Anterior cingulate cortex (tissue), 58 donors: ENCODE results near the gene CALCA.

Experiments used
- DNase-seq, 58 donors: peaks; one replicate each; lab custom pipeline; 2025; lab: John Stamatoyannopoulos, UW

Gene CALCA

DNA sequence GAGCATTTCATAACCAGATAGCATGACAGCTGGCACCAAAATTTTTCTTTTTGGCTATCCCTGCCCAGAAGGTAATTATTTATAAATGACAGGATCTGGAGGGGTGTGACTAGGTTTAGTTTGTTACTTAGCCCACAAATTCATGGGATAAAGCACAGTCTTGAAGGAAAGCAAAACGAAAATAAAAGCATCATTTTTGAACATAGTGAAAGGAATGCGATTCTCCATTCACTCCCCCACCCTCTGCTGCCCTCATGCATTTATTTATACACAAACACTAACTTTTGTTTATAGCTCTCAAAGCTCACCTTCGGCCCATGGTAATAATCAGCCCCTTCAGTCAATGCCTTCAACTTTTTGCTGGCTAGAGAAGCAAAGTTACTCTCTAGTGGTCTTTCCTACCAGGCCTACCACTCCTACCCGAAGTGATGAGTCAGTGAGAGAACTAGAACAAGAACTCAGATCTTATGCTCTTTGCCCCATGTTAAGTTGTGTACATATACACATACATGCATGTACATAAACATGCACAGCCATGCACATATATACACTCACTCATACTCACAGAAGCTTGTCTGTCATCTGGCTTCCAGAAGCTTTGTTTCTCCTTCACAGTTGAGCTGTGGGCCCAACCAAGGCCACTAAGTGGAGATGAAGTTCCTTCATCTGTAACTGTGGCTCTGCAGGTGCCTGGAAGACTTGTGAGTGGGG, 22.6 kb downstream of the CALCA start:
- no peak for DNase-seq

- no peak for DNase-seq
These were observed 29.4 kb downstream of the CALCA start for GRCh38 chr11:14942745-14943144.

DNA sequence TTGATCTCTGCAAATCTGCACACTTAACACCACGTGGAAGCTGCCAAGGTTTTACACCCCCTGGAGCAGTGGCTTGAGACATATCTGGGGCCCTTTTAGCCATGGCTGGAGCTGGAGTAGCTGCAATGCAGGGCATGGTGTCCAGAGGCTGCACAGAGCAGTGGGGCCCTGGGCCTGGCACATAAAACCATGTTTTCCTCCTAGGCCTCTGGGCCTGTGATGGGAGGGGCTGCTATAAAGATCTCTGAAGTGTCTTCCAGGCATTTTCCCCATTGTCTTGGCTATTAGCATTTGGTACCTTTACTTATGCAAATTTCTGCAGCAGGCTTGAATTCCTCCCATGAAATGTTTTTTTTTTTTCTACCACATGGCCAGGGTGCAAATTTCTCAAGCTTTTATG, 33.2 kb downstream of the CALCA start:
- DNase-seq: no peak

DNA sequence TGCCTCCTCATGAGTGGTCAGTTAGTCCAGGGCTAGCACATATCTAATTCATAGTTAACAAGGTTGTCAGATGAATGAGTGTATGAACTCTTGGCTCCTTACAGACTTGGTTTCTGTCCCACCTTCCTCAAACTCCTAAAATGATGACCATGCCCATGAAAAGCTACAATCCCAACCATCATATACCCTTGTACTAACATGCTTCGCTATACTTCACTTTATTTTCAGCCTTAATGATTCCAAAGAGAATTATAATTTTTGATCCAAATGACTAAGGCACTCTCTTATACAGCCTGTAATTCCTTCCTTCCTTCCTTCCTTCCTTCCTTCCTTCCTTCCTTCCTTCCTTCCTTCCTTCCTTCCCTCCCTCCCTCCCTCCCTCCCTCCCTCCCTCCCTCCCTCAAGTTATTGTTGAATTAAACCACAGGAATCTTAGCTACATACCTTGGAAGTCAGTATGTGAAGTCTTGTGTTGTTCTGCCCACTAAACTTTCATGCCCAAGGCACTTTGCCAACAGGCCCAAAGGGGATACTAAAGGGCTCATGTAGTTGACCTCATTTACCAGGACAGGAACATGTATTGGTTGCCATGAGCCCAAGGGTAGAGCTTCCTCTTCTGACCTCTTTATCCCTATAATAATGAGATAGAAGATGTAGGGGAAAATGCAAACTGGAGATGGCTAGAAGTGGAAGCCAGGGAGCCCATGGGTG, 37.4 kb downstream of the CALCA start:
- no peak for DNase-seq

DNA sequence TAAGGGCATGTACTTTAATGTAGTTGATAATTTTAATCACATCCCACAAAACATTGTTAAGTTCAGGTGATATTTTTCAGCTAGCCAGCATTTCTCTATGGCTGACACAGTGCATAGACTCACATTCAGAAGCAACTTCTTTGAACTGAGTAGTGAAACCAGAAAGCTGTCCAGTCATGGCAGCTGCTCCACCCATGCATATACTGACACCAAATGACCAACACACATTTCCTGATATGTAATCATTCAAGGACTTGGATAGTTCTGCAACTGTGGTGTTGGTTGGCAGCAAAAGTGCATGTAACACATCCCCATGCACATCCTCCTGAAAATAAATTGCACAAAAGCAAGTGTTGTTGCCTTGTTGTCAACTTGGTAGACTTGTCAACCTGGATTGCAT, 39.7 kb downstream of the CALCA start:
- no peak for DNase-seq

DNA sequence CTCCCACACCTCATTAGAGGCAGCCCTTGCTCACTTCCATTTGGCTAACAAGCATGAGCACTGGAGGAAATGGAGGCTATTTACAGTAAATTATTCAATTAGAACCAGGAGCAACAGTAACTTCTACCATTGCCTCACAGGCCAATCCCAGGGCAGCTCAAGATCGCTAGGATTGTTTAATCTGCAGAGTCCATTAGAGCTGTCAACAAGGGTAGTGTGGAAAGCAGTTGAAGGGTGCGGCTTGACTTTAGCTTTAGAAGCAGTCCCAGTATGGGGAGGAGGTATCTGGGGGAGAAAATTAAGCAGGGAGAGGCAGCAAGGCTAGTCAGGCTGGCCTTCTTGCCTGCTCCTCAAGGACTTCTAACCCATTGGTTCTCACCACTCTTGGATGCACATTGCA, 41.8 kb downstream of the CALCA start:
- DNase-seq: no peak

DNA sequence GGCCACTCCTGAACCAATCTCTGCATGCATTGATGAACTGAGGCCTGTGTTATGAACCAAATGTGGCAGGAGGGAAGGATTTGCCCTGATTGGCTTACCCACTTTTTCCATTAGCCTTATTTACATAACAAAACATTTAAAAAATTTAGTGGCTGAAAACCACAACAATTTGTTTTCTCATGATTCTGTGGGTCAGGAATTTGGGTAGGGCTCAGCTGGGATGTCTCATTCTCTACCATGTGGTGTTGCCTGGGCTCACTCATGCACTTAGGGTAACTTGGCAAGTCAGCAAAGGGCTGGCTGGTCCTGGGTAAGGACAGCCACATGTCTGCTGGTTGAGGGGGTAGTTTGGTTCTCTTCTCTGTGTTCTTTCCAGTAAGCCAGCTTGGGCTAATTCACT, 45.0 kb downstream of the CALCA start:
- DNase-seq: no peak

DNA sequence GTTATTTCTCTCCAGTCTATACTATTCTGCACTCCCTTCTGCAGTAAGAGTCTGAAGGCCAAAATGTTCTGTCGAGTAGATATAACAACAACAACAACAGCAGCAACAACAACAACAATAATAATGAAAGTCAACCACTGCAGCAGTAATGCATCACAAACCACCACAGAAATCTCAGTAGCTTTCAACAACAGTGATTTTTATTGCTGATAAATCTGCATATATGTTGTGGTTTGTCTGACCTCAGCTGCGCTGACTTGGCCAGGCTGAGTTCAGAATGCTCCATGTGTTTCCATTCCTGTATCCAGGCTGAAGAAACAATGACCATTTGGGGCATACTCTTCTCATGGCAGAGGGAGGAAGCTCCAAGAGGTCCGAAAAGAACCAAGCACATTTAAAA, 47.8 kb downstream of the CALCA start:
- no peak for DNase-seq
